ENCODE results near the gene DAZAP1.
A peak's percentile ranks its signal among the peaks of the same experiment; 100 is the strongest.

The DAZAP1 gene

GRCh38 chr19:1395194-1396018, 12.0 kb upstream of the DAZAP1 start:
- Mint-ChIP-seq H3K27ac (no peak overlapping the region), H3K36me3 (ENCODE audit: low read depth) (peaks cover 13% of the 10 kb centered on the region), H3K27me3 (ENCODE audit: low read depth) (no peaks in the 10 kb centered on the region), H3K9me3 (no peaks in the 10 kb centered on the region), H3K4me1 (no peaks in the 10 kb centered on the region), H3K4me3 (no peak overlapping the region)
- TF ChIP-seq CTCF (IDR thresholded peaks at IDR 0.05; ENCODE audit: unreplicated experiment in 3 of 3), result no peak

GRCh38 chr19:1396019-1396767, 11.2 kb upstream of the DAZAP1 start:
- H3K4me1 Mint-ChIP-seq, result no peaks in the 10 kb centered on the region
- peaks cover 8% of the 10 kb centered on the region for H3K36me3 Mint-ChIP-seq (ENCODE audit: low read depth)
- H3K9me3 Mint-ChIP-seq, result no peaks in the 10 kb centered on the region
- no peaks in the 10 kb centered on the region for H3K27me3 Mint-ChIP-seq (ENCODE audit: low read depth)
- H3K27ac Mint-ChIP-seq, result no peak overlapping the region
- TF ChIP-seq CTCF (IDR thresholded peaks at IDR 0.05; ENCODE audit: unreplicated experiment in 3 of 3), result no peak
- no peak overlapping the region for H3K4me3 Mint-ChIP-seq

- H3K27ac Mint-ChIP-seq, result no peak overlapping the region
- TF ChIP-seq CTCF (IDR thresholded peaks at IDR 0.05; ENCODE audit: unreplicated experiment in 3 of 3), result no peak
- no peaks in the 10 kb centered on the region for H3K27me3 Mint-ChIP-seq (ENCODE audit: low read depth)
- H3K4me1 Mint-ChIP-seq, result no peaks in the 10 kb centered on the region
- H3K4me3 Mint-ChIP-seq, result no peak overlapping the region
- peaks cover 5% of the 10 kb centered on the region for H3K36me3 Mint-ChIP-seq (ENCODE audit: low read depth)
- no peaks in the 10 kb centered on the region for H3K9me3 Mint-ChIP-seq
Observed at GRCh38 chr19:1396768-1397679, 10.4 kb upstream of the DAZAP1 start.

GRCh38 chr19:1397838-1398237, 9.5 kb upstream of the DAZAP1 start:
- Mint-ChIP-seq H3K4me3 (peak overlapping the region in 1 of 3 experiments; percentile 21), H3K9me3 (no peaks in the 10 kb centered on the region), H3K36me3 (ENCODE audit: low read depth) (no peaks in the 10 kb centered on the region), H3K27me3 (ENCODE audit: low read depth) (no peaks in the 10 kb centered on the region), H3K4me1 (peaks cover 4% of the 10 kb centered on the region), H3K27ac (no peak overlapping the region)
- TF ChIP-seq CTCF (IDR thresholded peaks at IDR 0.05; ENCODE audit: unreplicated experiment in 3 of 3), result no peak

GRCh38 chr19:1399079-1399478, 8.3 kb upstream of the DAZAP1 start:
- Mint-ChIP-seq H3K27ac (no peak overlapping the region), H3K4me3 (peak overlapping the region in 2 of 3 experiments; percentile 60 to 78), H3K27me3 (ENCODE audit: low read depth) (peaks cover 4% of the 10 kb centered on the region), H3K4me1 (peaks cover 10% of the 10 kb centered on the region), H3K36me3 (ENCODE audit: low read depth) (no peaks in the 10 kb centered on the region), H3K9me3 (no peaks in the 10 kb centered on the region)
- TF ChIP-seq CTCF (IDR thresholded peaks at IDR 0.05; ENCODE audit: unreplicated experiment in 3 of 3), result no peak
